GM18508 (cell line): Measurements from ENCODE around the gene KCNG4.

Experiments used
- ATAC-seq: cut with Tn5 transposase; IDR thresholded peaks from one replicate; pipeline ENCODE4 v1.9.1; 2021; ENCODE audit warnings: moderate number of reproducible peaks; ENCODE audit not compliant: insufficient read depth, unreplicated experiment

Gene KCNG4

GRCh38 chr16:84190731-84191388 lies 49.0 kb downstream of the KCNG4 start, which contains the start of gene ADAD2:
TSS of gene ADAD2 (plus strand) at chr16:84191157. CDS start at chr16:84191231, 74 bp downstream.
- ATAC-seq: no peak

- peak; percentile 52 for ATAC-seq
These were observed 53.0 kb downstream of the KCNG4 start, which contains the start of gene TAF1C for GRCh38 chr16:84186685-84187437. TSS of gene TAF1C (minus strand) at chr16:84187057. CDS start at chr16:84184988, 2,069 bp downstream.

GRCh38 chr16:84184775-84185174 lies 55.0 kb downstream of the KCNG4 start:
- no peak for ATAC-seq

- ATAC-seq: no peak
These were observed 55.8 kb downstream of the KCNG4 start for GRCh38 chr16:84183911-84184591.

- ATAC-seq: no peak
These were observed 56.3 kb downstream of the KCNG4 start for GRCh38 chr16:84183572-84183875.

- ATAC-seq: no peak
These were observed 56.9 kb downstream of the KCNG4 start for GRCh38 chr16:84182680-84183571.

- ATAC-seq: no peak
These were observed 57.7 kb downstream of the KCNG4 start for GRCh38 chr16:84182104-84182503.

GRCh38 chr16:84181144-84181915 lies 58.5 kb downstream of the KCNG4 start:
- no peak for ATAC-seq

GRCh38 chr16:84180519-84181140 lies 59.2 kb downstream of the KCNG4 start:
- ATAC-seq: no peak

- no peak for ATAC-seq
These were observed 60.0 kb downstream of the KCNG4 start for GRCh38 chr16:84179612-84180320.

- ATAC-seq: no peak
These were observed 60.8 kb downstream of the KCNG4 start for GRCh38 chr16:84178892-84179611.

- ATAC-seq: no peak
These were observed 61.6 kb downstream of the KCNG4 start for GRCh38 chr16:84178146-84178765.

- ATAC-seq: no peak
These were observed 62.1 kb downstream of the KCNG4 start for GRCh38 chr16:84177741-84178073.

GRCh38 chr16:84176192-84177053 lies 63.4 kb downstream of the KCNG4 start:
- ATAC-seq: no peak

- no peak for ATAC-seq
These were observed 64.3 kb downstream of the KCNG4 start for GRCh38 chr16:84175350-84176081.

- no peak for ATAC-seq
These were observed 65.4 kb downstream of the KCNG4 start for GRCh38 chr16:84174396-84174795.
